ENCODE data around the gene EEF1AKMT1.

Gene EEF1AKMT1

DNA sequence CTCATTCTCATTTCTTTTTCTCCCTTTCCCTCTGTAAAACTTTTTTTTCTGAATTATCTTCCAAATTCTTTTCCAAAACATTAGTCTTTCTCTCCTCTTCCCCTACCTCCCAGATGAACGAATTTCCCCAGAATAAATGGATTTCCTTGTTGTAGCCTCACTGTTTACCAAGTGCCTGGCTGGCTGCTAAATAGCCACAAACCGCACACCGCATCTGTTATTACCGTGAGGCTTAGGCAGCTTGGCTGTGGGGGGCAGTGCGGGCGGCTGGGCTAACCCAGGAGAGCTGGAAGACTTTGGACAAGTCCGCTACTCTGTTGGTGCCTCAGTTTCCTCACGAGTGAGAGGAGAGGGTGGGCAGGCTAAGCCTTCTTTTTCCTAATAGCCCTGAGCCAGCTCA lies 59.6 kb downstream of the EEF1AKMT1 start:
- Histone ChIP-seq H3K27ac (peak overlapping the region; percentile 73 to 92), H3K4me3 (peak overlapping the region; percentile 54)
- DNase-seq (ENCODE audit: low spot score): no peak
- TF ChIP-seq, protein P1, sequence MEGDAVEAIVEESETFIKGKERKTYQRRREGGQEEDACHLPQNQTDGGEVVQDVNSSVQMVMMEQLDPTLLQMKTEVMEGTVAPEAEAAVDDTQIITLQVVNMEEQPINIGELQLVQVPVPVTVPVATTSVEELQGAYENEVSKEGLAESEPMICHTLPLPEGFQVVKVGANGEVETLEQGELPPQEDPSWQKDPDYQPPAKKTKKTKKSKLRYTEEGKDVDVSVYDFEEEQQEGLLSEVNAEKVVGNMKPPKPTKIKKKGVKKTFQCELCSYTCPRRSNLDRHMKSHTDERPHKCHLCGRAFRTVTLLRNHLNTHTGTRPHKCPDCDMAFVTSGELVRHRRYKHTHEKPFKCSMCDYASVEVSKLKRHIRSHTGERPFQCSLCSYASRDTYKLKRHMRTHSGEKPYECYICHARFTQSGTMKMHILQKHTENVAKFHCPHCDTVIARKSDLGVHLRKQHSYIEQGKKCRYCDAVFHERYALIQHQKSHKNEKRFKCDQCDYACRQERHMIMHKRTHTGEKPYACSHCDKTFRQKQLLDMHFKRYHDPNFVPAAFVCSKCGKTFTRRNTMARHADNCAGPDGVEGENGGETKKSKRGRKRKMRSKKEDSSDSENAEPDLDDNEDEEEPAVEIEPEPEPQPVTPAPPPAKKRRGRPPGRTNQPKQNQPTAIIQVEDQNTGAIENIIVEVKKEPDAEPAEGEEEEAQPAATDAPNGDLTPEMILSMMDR (IDR thresholded peaks at IDR 0.05): no peak

DNA sequence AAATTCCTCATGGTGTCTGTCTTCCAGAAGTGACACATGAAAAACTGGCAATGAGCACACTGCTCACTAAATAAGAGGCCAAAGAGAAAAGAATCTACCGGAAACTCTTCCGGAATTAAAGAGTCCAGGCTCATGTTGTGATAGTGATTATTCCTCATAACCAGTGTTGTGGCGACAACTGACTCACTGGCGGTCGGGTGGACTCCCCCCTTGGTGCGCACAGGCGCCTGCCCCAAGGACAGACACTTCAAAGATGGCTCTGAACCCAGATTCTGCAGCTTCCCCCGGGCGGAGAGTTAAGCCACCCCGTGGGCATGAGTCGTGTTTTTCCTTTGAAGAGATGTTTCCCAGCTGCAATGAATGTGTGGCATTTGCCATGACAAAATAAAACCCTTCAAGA lies 60.0 kb downstream of the EEF1AKMT1 start:
- H3K4me3 ChIP-seq: peak overlapping the region; percentile 54
- TF ChIP-seq, protein P1 (IDR thresholded peaks at IDR 0.05): no peak
- H3K27ac ChIP-seq: peak overlapping the region; percentile 73 to 92
- DNase-seq (ENCODE audit: low spot score): peak; percentile 83

DNA sequence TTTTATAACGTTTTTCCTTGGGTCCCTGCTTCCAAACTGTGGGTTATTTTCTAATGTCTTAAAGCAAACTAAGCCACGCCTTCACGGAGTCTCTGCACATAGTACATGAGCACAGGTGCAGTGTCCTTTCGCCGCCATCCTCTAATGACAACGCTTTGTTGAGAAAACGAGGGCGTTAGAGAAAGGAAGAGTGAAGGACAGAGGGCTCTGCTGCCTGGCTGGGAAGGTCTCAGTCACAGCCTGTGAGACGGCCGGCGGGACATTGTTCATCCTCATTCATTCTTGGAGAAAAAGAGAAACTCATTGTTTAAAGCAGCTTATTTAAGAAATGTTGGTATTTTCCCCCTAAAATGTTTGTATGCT lies 60.8 kb downstream of the EEF1AKMT1 start:
- TF ChIP-seq, protein P1 (IDR thresholded peaks at IDR 0.05): no peak
- Histone ChIP-seq H3K27ac (peak overlapping the region; percentile 73 to 92), H3K4me3 (peak overlapping the region; percentile 54)
- DNase-seq (ENCODE audit: low spot score): no peak

DNA sequence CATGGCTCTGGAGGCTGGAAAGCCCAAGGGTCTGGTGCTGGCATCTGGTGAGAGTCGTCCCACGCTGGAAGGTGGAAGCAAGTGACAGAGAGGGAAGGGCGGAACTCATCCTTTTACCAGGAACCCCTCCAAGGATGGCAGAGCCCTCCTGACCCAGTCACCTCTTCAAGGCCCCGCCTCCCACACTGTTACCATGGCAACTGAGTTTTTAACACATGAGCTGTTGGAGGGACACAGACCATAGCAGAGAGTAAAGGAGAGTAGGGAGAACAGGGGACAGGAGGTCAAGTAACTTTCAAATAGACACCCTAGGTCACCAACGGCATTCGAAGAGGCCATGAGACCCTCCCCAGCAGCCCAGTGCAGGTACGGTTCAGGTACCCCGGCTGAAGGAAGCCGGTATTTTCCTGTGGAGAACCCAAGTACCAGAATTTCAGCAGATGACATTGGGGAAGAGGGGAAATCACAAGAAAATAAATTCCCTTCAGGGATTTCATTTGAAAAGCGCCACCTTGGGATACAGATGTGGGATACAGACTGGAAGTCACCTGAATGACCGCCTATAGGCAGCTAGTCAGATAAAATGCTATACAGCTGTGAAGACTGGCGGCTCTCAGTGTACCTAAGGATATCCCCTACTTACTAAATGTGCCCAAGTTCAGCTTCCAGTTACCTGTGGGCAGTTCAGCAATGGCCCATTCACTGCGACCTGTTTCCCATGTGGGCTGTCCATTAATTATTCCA lies 62.3 kb downstream of the EEF1AKMT1 start:
- no peak for DNase-seq (ENCODE audit: low spot score)
- TF ChIP-seq, protein P1 (IDR thresholded peaks at IDR 0.05): no peak
- no peak overlapping the region for H3K4me3 ChIP-seq
- H3K27ac ChIP-seq: no peak overlapping the region

DNA sequence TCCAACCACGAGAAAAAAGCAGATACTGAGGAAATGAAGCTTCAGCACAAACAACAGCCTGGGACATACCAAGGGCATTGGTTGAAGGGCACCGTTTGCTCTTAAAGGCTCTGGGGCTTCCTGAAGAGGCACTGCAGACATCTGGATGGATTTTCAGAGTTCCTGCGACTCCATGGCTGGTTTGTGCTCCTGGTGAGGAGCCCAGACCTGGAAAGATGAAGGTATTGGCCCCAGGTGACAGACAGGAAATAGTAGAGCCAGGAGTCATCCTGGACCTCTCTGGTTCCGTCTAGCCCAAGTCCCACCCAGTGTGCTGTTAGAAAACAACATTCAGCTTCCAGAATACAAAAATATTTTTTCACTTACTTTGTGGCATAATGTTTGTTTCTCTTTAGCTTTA lies 64.0 kb downstream of the EEF1AKMT1 start:
- H3K4me3 ChIP-seq: no peak overlapping the region
- no peak for DNase-seq (ENCODE audit: low spot score)
- TF ChIP-seq, protein P1 (IDR thresholded peaks at IDR 0.05): no peak
- H3K27ac ChIP-seq: peak overlapping the region in 1 of 2 donors; percentile 79

DNA sequence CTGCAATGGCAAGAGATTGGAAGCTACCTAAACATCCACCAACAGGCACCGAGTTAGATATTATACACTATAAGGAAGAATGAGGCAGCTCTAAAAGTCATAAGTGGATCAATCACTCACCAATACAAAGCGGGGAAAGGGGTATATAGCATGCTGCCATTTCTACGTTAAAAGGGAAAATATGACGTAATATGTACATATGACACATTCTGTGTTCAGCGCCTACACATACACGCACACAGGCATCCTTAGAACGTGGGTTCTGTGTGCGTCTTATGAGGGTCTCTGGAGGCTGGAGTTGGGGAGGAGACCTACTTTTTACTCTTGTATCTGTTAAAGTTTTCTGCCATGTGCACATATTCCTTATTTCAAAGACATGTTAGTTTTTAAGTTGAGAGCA lies 64.4 kb downstream of the EEF1AKMT1 start:
- H3K27ac ChIP-seq: peak overlapping the region in 1 of 2 donors; percentile 79
- no peak for DNase-seq (ENCODE audit: low spot score)
- H3K4me3 ChIP-seq: no peak overlapping the region
- TF ChIP-seq, protein P1 (IDR thresholded peaks at IDR 0.05): no peak

DNA sequence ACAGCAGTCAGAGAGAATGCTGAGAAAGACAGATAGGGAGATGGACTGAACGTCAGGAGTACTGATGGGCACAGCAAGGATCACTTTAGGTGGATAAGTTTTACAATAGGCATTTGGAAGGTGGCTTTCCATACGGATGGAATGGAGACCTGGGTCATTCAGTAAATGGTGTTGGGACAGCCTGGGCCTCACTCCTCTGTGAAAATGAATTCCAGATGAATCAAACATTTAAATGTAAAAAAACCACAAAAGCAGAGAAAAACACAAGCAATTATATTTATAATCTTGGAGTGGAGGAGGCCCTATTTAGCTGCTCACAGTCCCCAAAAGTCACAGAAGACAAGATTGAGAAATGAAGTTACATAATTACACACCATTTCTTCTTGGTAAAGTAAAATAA lies 65.5 kb downstream of the EEF1AKMT1 start:
- peak overlapping the region in 1 of 2 donors; percentile 29 for H3K27ac ChIP-seq
- no peak overlapping the region for H3K4me3 ChIP-seq
- DNase-seq (ENCODE audit: low spot score): no peak
- TF ChIP-seq, protein P1 (IDR thresholded peaks at IDR 0.05): no peak

Measured in coronary artery (tissue), 2 donors.